B cell (primary cell): Measurements from ENCODE around the gene RPP14. TPM values are rescaled to one million over a fixed set of nuclear protein-coding genes. Genes with fewer than 3 reads are reported as not detected.

ENCODE experiments used
- ATAC-seq: fragments of 200-7000 bp; cut with Tn5 transposase; one replicate; pipeline ENCODE4 v1.10.0; 2021; ENCODE audit warnings: low read depth, mild to moderate bottlenecking, moderate number of reproducible peaks, moderate library complexity
- CTCF ChIA-PET: fragments of 350-600 bp; sonication (Branson Sonifier 250); formaldehyde crosslinking; loops from one replicate; lab custom pipeline; 2021; ENCODE audit warnings: antibody characterized with exemption, inconsistent platforms; lab: Charles Lee
- POLR2A ChIA-PET: fragments of 350-600 bp; sonication (Branson Sonifier 250); formaldehyde crosslinking; loops from one replicate; lab custom pipeline; 2021; ENCODE audit warnings: antibody characterized with exemption; lab: Charles Lee
- DNase-seq: peaks from one replicate; pipeline ENCODE4 v3.0.0; 2013
- H2AFZ ChIP-seq: 2 replicates; pipeline ENCODE4 v1.6.1; 2012; ENCODE audit warnings: mild to moderate bottlenecking, low read depth, low read length; ENCODE audit not compliant: insufficient read depth, poor library complexity, severe bottlenecking
- H3K27ac ChIP-seq, 2 donors: 1 replicate in 1 of 2; 2 replicates in 1 of 2; pipeline ENCODE4 v1.5.1; 2012 to 2013; ENCODE audit warnings: low read length in 2 of 2, mild to moderate bottlenecking in 2 of 2, moderate library complexity in 1 of 2
- H3K27me3 ChIP-seq, 4 experiments: fragments of 200-600 bp in 1 of 4; sonication (generic) in 1 of 4; replicated peaks in 1 of 4; 1 replicate in 2 of 4; 2 replicates in 2 of 4; pipeline versions ENCODE4 v1.6.1 to v1.7.0; 2013 to 2016; ENCODE audit warnings: low read length in 3 of 4, mild to moderate bottlenecking in 2 of 4, mixed read lengths in 1 of 4, moderate library complexity in 1 of 4; ENCODE audit not compliant: insufficient read depth in 4 of 4, control insufficient read depth in 3 of 4; ENCODE audit errors: control extremely low read depth in 1 of 4
- H3K36me3 ChIP-seq, 2 experiments: replicated peaks in 1 of 2; 1 replicate in 1 of 2; 2 replicates in 1 of 2; pipeline versions ENCODE4 v1.6.1 to v1.7.1; 2013; ENCODE audit warnings: low read length in 1 of 2; ENCODE audit not compliant: insufficient read depth in 2 of 2, control insufficient read depth in 1 of 2; ENCODE audit errors: control extremely low read depth in 1 of 2, extremely low read depth in 1 of 2
- H3K4me1 ChIP-seq, 2 donors: fragments of 200-600 bp in 1 of 2; sonication (generic) in 1 of 2; 1 replicate in 1 of 2; 2 replicates in 1 of 2; pipeline versions ENCODE4 v1.5.1 to v1.6.1; 2013 to 2017; ENCODE audit warnings: low read length in 2 of 2; ENCODE audit not compliant: control insufficient read depth in 2 of 2, insufficient read depth in 2 of 2
- H3K4me2 ChIP-seq: replicated peaks from 2 replicates; pipeline ENCODE3; 2012; ENCODE audit warnings: mild to moderate bottlenecking, low read depth, low read length; ENCODE audit not compliant: poor library complexity, severe bottlenecking
- H3K4me3 ChIP-seq, 5 experiments: fragments of 200-600 bp in 1 of 5; sonication (generic) in 1 of 5; 1 replicate in 3 of 5; 2 replicates in 2 of 5; pipeline versions ENCODE4 v1.5.1 to v1.7.0; 2011 to 2016; ENCODE audit warnings: low read length in 4 of 5, mild to moderate bottlenecking in 4 of 5, low read depth in 2 of 5, control low read depth in 1 of 5, moderate library complexity in 1 of 5; ENCODE audit not compliant: insufficient read depth in 1 of 5; ENCODE audit errors: control extremely low read depth in 1 of 5, extremely low read depth in 1 of 5
- H3K79me2 ChIP-seq: fragments of 200-600 bp; sonication (generic); one replicate; pipeline ENCODE4 v1.6.0; 2016; ENCODE audit warnings: low read length; ENCODE audit not compliant: control insufficient read depth, insufficient read depth
- H3K9ac ChIP-seq: fragments of 200-600 bp; sonication (generic); 2 replicates; pipeline ENCODE4 v1.6.1; 2017; ENCODE audit warnings: mild to moderate bottlenecking, low read length, moderate library complexity
- H3K9me3 ChIP-seq, 3 donors: one replicate each; pipeline versions ENCODE4 v1.6.1 to v1.7.1; 2013; ENCODE audit warnings: low read length in 2 of 3; ENCODE audit not compliant: control insufficient read depth in 2 of 3, insufficient read depth in 1 of 3; ENCODE audit errors: control extremely low read depth in 1 of 3
- H4K20me1 ChIP-seq: 2 replicates; pipeline ENCODE4 v1.6.0; 2012; ENCODE audit warnings: mild to moderate bottlenecking, low read length; ENCODE audit not compliant: insufficient read depth, control insufficient read depth, poor library complexity, severe bottlenecking
- H3K27ac Mint-ChIP-seq: one replicate; pipeline ENCODE4 v1.8.0; 2021; ENCODE audit warnings: mixed read lengths
- H3K27me3 Mint-ChIP-seq: one replicate; pipeline ENCODE4 v1.8.0; 2021; ENCODE audit warnings: mixed read lengths
- H3K4me1 Mint-ChIP-seq: one replicate; pipeline ENCODE4 v1.8.0; 2021; ENCODE audit warnings: mixed read lengths
- H3K4me3 Mint-ChIP-seq: one replicate; pipeline ENCODE4 v1.8.0; 2021; ENCODE audit warnings: mixed read lengths
- H3K9me3 Mint-ChIP-seq: one replicate; pipeline ENCODE4 v1.8.0; 2022; ENCODE audit warnings: mixed read lengths; ENCODE audit not compliant: insufficient read depth
- EZH2 ChIP-seq: IDR thresholded peaks from 2 replicates; pipeline ENCODE4 v1.6.1; 2012; ENCODE audit warnings: borderline replicate concordance, low read depth, mild to moderate bottlenecking, moderate library complexity, low read length; ENCODE audit not compliant: insufficient read depth, poor library complexity, severe bottlenecking
- WGBS: methylation state at CpG from one replicate; pipeline ENCODE4 v1.1.5; 2013; ENCODE audit warnings: missing lambda C conversion rate; ENCODE audit not compliant: insufficient coverage; 5-methylcytosine and 5-hydroxymethylcytosine counted together
- intact Hi-C: fragments of 100-400 bp; cut with micrococcal nuclease; formaldehyde crosslinking; loops from one replicate; pipeline ENCODE4 v1.10.0; 2022
- polyA plus RNA-seq: library from polyadenylated mRNA; depleted of rRNA; stranded (reverse); fragments of >200 nt; gene quantifications from 2 replicates; pipeline ENCODE4 v1.2.3, GENCODE V29; 2012
- total RNA-seq, 2 donors: library from RNA; stranded (reverse); fragments of 120-200 nt in 1 of 2; gene quantifications; 1 replicate in 1 of 2; 2 replicates in 1 of 2; pipeline versions ENCODE4 v1.2.3 to v1.2.4, GENCODE V29; 2013 to 2022
- TF ChIP-seq, protein P1 (sequence below): fragments of 200-600 bp; IDR thresholded peaks from one replicate; pipeline ENCODE4 v1.8.0; 2022; ENCODE audit warnings: antibody characterized with exemption, mild to moderate bottlenecking

The RPP14 gene
- total and polyA plus RNA-seq, 2 donors (not counting 1 experiment from before 2014, with no cell fraction given) = 4.7 to 17.9 TPM

DNA sequence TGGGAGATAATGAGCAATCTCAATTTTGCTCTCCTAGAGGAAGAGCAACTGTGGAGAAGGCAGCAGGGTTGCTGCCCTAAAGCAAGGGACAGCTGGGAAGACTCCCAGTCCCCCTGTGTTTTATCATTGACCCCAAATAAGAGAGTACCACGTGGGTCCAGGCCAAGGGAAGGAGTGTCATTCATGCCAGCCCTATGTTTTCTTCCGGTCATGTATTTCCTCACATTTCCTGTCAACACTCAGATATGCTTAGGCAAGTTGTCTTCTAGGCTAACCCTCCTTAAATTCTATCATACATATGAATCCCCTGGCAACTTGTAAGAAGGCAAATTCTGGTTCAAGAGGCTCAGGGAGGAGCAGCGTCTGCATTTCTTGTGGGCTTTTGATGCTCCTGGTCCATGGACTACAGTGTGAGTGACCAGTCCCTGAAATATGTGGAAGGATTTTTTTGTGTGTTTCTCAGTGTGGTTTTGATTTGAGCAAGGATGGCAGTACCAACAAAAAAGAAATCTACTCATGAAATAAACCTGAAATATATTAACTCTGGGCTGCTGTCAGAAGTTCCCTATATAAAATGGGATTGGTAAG lies 31.9 kb upstream of the RPP14 start:
- H3K27me3 ChIP-seq = no peaks in the 10 kb centered on the region
- ChIA-PET POLR2A (no interaction called here), CTCF (interaction anchor here (0.7 kb wide), 1 partner anchor 314 kb away, joined by 3 read pairs; no protein-coding TSS in a partner anchor)
- H3K36me3 ChIP-seq = peaks cover 0 to 40% of the 10 kb centered on the region in 2 experiments
- intact Hi-C loops = no loop called here
- Mint-ChIP-seq H3K9me3 (no peaks in the 10 kb centered on the region), H3K27me3 (no peaks in the 10 kb centered on the region), H3K27ac (no peak overlapping the region), H3K4me3 (no peak overlapping the region), H3K4me1 (peaks cover 2% of the 10 kb centered on the region)
- no peak for DNase-seq
- no peak overlapping the region for H3K4me2 ChIP-seq
- H3K27ac ChIP-seq = no peak overlapping the region
- no peaks in the 10 kb centered on the region for H4K20me1 ChIP-seq
- H3K4me3 ChIP-seq = no peak overlapping the region
- H3K9ac ChIP-seq = no peak overlapping the region
- no peaks in the 10 kb centered on the region for H3K79me2 ChIP-seq
- H3K4me1 ChIP-seq = no peaks in the 10 kb centered on the region
- 56% methylated on average over 1 of the region's 3 CpGs for WGBS
- no peak overlapping the region for H2AFZ ChIP-seq
- no peaks in the 10 kb centered on the region for H3K9me3 ChIP-seq
- TF ChIP-seq EZH2 = no peak
- TF ChIP-seq, protein P1, sequence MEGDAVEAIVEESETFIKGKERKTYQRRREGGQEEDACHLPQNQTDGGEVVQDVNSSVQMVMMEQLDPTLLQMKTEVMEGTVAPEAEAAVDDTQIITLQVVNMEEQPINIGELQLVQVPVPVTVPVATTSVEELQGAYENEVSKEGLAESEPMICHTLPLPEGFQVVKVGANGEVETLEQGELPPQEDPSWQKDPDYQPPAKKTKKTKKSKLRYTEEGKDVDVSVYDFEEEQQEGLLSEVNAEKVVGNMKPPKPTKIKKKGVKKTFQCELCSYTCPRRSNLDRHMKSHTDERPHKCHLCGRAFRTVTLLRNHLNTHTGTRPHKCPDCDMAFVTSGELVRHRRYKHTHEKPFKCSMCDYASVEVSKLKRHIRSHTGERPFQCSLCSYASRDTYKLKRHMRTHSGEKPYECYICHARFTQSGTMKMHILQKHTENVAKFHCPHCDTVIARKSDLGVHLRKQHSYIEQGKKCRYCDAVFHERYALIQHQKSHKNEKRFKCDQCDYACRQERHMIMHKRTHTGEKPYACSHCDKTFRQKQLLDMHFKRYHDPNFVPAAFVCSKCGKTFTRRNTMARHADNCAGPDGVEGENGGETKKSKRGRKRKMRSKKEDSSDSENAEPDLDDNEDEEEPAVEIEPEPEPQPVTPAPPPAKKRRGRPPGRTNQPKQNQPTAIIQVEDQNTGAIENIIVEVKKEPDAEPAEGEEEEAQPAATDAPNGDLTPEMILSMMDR = no peak
- no peak for ATAC-seq

DNA sequence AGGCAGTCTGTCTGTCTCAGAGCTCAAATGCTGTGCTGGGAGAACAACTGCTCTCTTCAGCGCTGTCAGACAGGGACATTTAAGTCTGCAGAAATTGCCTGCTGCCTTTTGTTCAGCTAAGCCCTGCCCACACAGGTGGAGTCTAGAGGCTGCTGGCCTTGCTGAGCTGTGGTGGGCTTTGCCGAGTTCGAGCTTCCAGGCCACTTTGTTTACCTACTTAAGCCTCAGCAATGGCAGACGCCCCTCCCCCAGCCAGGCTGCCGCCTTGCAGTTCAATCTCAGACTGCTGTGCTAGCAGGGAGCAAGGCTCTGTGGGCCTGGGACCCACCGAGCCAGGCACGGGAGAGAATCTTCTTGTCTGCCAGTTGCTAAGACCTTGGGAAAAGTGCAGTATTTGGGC lies 25.0 kb upstream of the RPP14 start:
- CTCF ChIA-PET = no interaction called here
- H3K27ac Mint-ChIP-seq = no peak overlapping the region
- ATAC-seq = no peak
- no peak for DNase-seq
- no peaks in the 10 kb centered on the region for H4K20me1 ChIP-seq
- H3K27ac ChIP-seq = no peak overlapping the region
- H3K27me3 Mint-ChIP-seq = no peaks in the 10 kb centered on the region
- H3K9ac ChIP-seq = no peak overlapping the region
- no peak overlapping the region for H3K4me3 Mint-ChIP-seq
- TF ChIP-seq EZH2 = no peak
- intact Hi-C loops = no loop called here
- no peak overlapping the region for H3K4me2 ChIP-seq
- H3K9me3 ChIP-seq = no peaks in the 10 kb centered on the region
- H3K36me3 ChIP-seq = peaks cover 0 to 28% of the 10 kb centered on the region in 2 experiments
- no peaks in the 10 kb centered on the region for H3K4me1 ChIP-seq
- no peak overlapping the region for H2AFZ ChIP-seq
- no peaks in the 10 kb centered on the region for H3K9me3 Mint-ChIP-seq
- WGBS = 98% methylated on average over 7 of the region's 7 CpGs
- POLR2A ChIA-PET = no interaction called here
- H3K79me2 ChIP-seq = no peaks in the 10 kb centered on the region
- no peaks in the 10 kb centered on the region for H3K4me1 Mint-ChIP-seq
- no peaks in the 10 kb centered on the region for H3K27me3 ChIP-seq
- no peak overlapping the region for H3K4me3 ChIP-seq
